ENCODE data around the gene PITPNC1.

The PITPNC1 gene

DNA sequence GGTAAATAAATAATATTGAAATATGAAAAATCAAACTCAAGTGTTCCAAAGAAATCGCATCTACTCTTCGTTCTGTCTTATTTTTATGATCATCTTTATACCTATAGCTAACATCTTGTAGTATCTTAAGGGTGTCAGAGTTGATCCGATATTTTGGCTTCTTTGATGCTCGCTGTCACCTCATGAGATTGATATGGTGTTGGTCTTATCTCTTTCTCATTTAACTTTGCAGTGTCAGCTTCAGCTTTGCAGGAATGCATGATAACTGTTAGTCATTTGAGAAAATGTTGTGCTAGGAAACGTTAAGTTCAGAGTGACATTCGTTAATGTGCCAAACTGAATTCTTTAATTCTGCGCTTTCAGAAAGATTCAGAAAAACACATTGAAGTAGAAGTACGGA is 360.1 kb downstream of the PITPNC1 start:
- TF ChIP-seq, protein P1, sequence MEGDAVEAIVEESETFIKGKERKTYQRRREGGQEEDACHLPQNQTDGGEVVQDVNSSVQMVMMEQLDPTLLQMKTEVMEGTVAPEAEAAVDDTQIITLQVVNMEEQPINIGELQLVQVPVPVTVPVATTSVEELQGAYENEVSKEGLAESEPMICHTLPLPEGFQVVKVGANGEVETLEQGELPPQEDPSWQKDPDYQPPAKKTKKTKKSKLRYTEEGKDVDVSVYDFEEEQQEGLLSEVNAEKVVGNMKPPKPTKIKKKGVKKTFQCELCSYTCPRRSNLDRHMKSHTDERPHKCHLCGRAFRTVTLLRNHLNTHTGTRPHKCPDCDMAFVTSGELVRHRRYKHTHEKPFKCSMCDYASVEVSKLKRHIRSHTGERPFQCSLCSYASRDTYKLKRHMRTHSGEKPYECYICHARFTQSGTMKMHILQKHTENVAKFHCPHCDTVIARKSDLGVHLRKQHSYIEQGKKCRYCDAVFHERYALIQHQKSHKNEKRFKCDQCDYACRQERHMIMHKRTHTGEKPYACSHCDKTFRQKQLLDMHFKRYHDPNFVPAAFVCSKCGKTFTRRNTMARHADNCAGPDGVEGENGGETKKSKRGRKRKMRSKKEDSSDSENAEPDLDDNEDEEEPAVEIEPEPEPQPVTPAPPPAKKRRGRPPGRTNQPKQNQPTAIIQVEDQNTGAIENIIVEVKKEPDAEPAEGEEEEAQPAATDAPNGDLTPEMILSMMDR (IDR thresholded peaks at IDR 0.05; ENCODE audit: low read depth, low read length), result no peak
- no peak overlapping the region for H3K4me3 ChIP-seq (ENCODE audit: low read depth, low read length)

DNA sequence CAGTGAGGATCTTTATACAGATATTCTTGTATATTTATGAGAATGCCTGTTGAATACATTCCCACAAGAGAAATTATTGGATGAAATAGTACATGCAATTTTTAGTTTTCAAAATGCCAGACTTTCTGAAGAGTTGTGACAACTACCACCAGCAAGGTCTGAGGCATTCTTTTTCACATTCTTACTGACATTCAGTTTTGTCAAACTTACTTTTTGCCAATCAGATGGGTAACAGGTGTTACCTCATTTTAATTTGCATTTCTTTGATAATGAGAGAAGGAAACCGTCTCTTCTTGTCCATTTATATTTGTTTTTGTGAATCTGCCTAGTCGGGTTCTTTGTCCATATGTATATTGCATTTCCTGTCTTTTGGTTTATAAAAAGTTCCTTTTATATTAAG is 364.9 kb downstream of the PITPNC1 start:
- TF ChIP-seq, protein P1 (IDR thresholded peaks at IDR 0.05; ENCODE audit: low read depth, low read length), result no peak
- H3K4me3 ChIP-seq (ENCODE audit: low read depth, low read length), result no peak overlapping the region

All from WI38 (cell line).